WTC11 (cell line): Measurements from ENCODE around the gene ZNF121. TPM values are rescaled to one million over a fixed set of nuclear protein-coding genes. Genes with fewer than 3 reads are reported as not detected.

Experiments
- ARID4B ChIP-seq: sonication (generic); formaldehyde crosslinking; IDR thresholded peaks from 2 replicates; pipeline ENCODE4 v1.8.0; 2023; ENCODE audit warnings: missing genetic modification reagents, mild to moderate bottlenecking, borderline replicate concordance
- ATF2 ChIP-seq: sonication (generic); formaldehyde crosslinking; IDR thresholded peaks from 2 replicates; pipeline ENCODE4 v1.8.1; 2022; ENCODE audit warnings: low read depth, missing genetic modification reagents, borderline replicate concordance
- CREB1 ChIP-seq: sonication (generic); formaldehyde crosslinking; IDR thresholded peaks from 2 replicates; pipeline ENCODE4 v1.8.0; 2023; ENCODE audit warnings: mild to moderate bottlenecking, missing genetic modification reagents
- E2F4 ChIP-seq: sonication (generic); formaldehyde crosslinking; IDR thresholded peaks from 2 replicates; pipeline ENCODE4 v1.8.1; 2022; ENCODE audit warnings: low read depth, mild to moderate bottlenecking, moderate library complexity, missing genetic modification reagents, borderline replicate concordance
- ETV6 ChIP-seq: sonication (generic); formaldehyde crosslinking; IDR thresholded peaks from 2 replicates; pipeline ENCODE4 v1.8.1; 2022; ENCODE audit warnings: mild to moderate bottlenecking, missing genetic modification reagents
- FOXJ3 ChIP-seq: sonication (generic); formaldehyde crosslinking; IDR thresholded peaks from 2 replicates; pipeline ENCODE4 v1.9.0; 2021; ENCODE audit warnings: missing genetic modification reagents, mild to moderate bottlenecking, borderline replicate concordance
- FOXP4 ChIP-seq: sonication (generic); formaldehyde crosslinking; IDR thresholded peaks from 2 replicates; pipeline ENCODE4 v1.8.0; 2022; ENCODE audit warnings: mild to moderate bottlenecking, missing genetic modification reagents
- GABPB1 ChIP-seq: sonication (generic); formaldehyde crosslinking; IDR thresholded peaks from 2 replicates; pipeline ENCODE4 v1.8.1; 2023; ENCODE audit warnings: mild to moderate bottlenecking, missing genetic modification reagents
- GTF2I ChIP-seq: fragments of 250-450 bp; sonication (Bioruptor Pico); conservative IDR thresholded peaks from 2 replicates; pipeline ENCODE4 v1.4.0; 2021; ENCODE audit warnings: mild to moderate bottlenecking
- HMGA2 ChIP-seq: fragments of 250-450 bp; sonication (Bioruptor Pico); IDR thresholded peaks from 2 replicates; pipeline ENCODE4 v1.4.0; 2021; ENCODE audit warnings: mild to moderate bottlenecking, moderate library complexity
- HMGXB4 ChIP-seq: sonication (generic); formaldehyde crosslinking; IDR thresholded peaks from 2 replicates; pipeline ENCODE4 v1.8.1; 2023; ENCODE audit warnings: mild to moderate bottlenecking, moderate library complexity, missing genetic modification reagents
- IRF1 ChIP-seq: sonication (generic); formaldehyde crosslinking; IDR thresholded peaks from 2 replicates; pipeline ENCODE4 v1.8.0; 2023; ENCODE audit warnings: missing genetic modification reagents
- IRF2 ChIP-seq: sonication (generic); formaldehyde crosslinking; IDR thresholded peaks from 2 replicates; pipeline ENCODE4 v1.8.0; 2022; ENCODE audit warnings: low read depth, missing genetic modification reagents, borderline replicate concordance
- JAZF1 ChIP-seq: fragments of 250-450 bp; sonication (Bioruptor Pico); IDR thresholded peaks from 2 replicates; pipeline ENCODE4 v1.9.0; 2021; ENCODE audit warnings: moderate library complexity, mild to moderate bottlenecking, inconsistent platforms
- JUN ChIP-seq: sonication (generic); formaldehyde crosslinking; IDR thresholded peaks from 2 replicates; pipeline ENCODE4 v1.8.0; 2023; ENCODE audit warnings: mild to moderate bottlenecking, missing genetic modification reagents
- MYBL2 ChIP-seq: sonication (generic); formaldehyde crosslinking; IDR thresholded peaks from 2 replicates; pipeline ENCODE4 v1.8.1; 2023; ENCODE audit warnings: mild to moderate bottlenecking, moderate library complexity, missing genetic modification reagents
- NR1H2 ChIP-seq: sonication (generic); formaldehyde crosslinking; IDR thresholded peaks from 2 replicates; pipeline ENCODE4 v1.9.0; 2021; ENCODE audit warnings: mild to moderate bottlenecking, moderate library complexity, missing genetic modification reagents
- OVOL2 ChIP-seq: fragments of 250-450 bp; sonication (Bioruptor Pico); IDR thresholded peaks from 2 replicates; pipeline ENCODE4 v1.9.0; 2021; ENCODE audit warnings: mild to moderate bottlenecking, borderline replicate concordance
- ZNF138 ChIP-seq: sonication (generic); formaldehyde crosslinking; conservative IDR thresholded peaks from 2 replicates; pipeline ENCODE4 v1.8.1; 2022; ENCODE audit warnings: mild to moderate bottlenecking, moderate library complexity, missing genetic modification reagents
- ZNF317 ChIP-seq: sonication (generic); formaldehyde crosslinking; IDR thresholded peaks from 2 replicates; pipeline ENCODE4 v1.8.1; 2023; ENCODE audit warnings: low read depth, mild to moderate bottlenecking, moderate library complexity, missing genetic modification reagents, borderline replicate concordance
- ZNF425 ChIP-seq: fragments of 250-450 bp; sonication (Bioruptor Pico); conservative IDR thresholded peaks from 2 replicates; pipeline ENCODE4 v1.9.0; 2021; ENCODE audit warnings: mild to moderate bottlenecking
- ZNF512 ChIP-seq: sonication (generic); formaldehyde crosslinking; IDR thresholded peaks from 2 replicates; pipeline ENCODE4 v1.8.1; 2022; ENCODE audit warnings: missing genetic modification reagents, borderline replicate concordance
- total RNA-seq: library from RNA; stranded (reverse); gene quantifications from 3 replicates; pipeline ENCODE4 v1.2.3, GENCODE V29; 2021

The ZNF121 gene
- total RNA-seq, 1 experiment from 2014 or later = 203 TPM

- TF ChIP-seq ARID4B (CRISPR knock-in tag) (peak; percentile 84; the same call in 1 of the 2 replicates), IRF1 (CRISPR knock-in tag) (no peak), GTF2I (CRISPR knock-in tag) (no peak), JUN (CRISPR knock-in tag) (no peak), HMGXB4 (CRISPR knock-in tag) (no peak), ATF2 (no peak), ZNF317 (CRISPR knock-in tag) (no peak), ZNF138 (CRISPR knock-in tag) (no peak), CREB1 (peak; percentile 76; the same call in 1 of the 2 replicates), JAZF1 (CRISPR knock-in tag) (no peak), ZNF425 (no peak), IRF2 (CRISPR knock-in tag) (no peak), ZNF512 (CRISPR knock-in tag) (no peak), E2F4 (CRISPR knock-in tag) (no peak), MYBL2 (CRISPR knock-in tag) (no peak), NR1H2 (CRISPR knock-in tag) (no peak), HMGA2 (CRISPR knock-in tag) (no peak), FOXP4 (CRISPR knock-in tag) (peak; percentile 40; the same call in 1 of the 2 replicates), GABPB1 (CRISPR knock-in tag) (peak; percentile 72), OVOL2 (no peak), ETV6 (CRISPR knock-in tag) (peak; percentile 66; the same call in 1 of the 2 replicates), FOXJ3 (CRISPR knock-in tag) (no peak)
Measured at GRCh38 chr19:9538183-9539058, 45.9 kb downstream of the ZNF121 start, which contains the start of gene ZNF426 (continued).
